HG03354 (cell line): ENCODE results near the gene GALNT12.

Experiments
- ATAC-seq: cut with Tn5 transposase; IDR thresholded peaks from one replicate; pipeline ENCODE4 v1.9.1; 2021; ENCODE audit warnings: mild to moderate bottlenecking; ENCODE audit not compliant: unreplicated experiment, poor library complexity, severe bottlenecking

The GALNT12 gene

DNA sequence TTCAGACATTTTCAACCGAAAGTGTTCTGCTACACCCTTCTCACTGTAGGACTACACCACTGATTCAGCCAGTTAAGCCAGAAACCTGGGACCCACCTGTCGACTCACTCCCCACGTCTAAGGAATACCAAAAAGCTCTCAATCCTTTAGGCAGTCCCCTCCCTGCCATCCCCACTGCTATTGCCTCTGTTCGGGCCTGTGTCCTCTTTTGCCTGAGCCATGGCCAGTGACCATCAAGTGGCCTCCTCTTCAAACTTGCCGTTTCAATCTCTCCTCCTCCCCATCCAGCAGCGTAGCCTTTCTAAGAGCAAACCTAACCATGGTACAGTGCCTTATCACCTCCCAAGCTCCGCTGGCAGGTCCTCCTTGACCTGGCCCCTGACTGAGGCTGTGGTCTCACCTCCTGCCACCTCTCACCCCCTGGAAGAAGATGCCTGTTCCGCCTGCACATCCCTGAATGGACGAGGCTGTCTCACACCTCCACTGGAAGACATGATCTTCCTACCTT, 64.1 kb downstream of the GALNT12 start:
- no peak for ATAC-seq

DNA sequence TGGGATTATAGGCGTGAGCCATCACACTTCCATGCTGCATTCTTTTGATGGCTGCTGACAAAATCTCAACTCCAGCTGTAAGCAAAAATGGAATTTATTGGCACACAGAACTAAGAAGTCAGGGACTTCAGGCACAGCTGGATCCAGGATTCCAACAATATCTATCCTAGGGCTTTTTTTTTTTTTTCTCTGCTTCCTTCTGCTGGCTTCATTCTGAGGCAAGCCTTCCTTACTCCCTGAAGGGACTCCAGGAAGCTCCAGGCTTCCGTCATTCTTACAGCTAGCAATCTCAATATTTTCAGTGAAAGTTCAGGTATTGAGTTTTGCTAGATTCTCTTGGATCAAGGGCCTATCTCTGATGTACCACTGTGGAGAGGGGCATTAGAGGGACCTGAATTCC, 66.1 kb downstream of the GALNT12 start:
- no peak for ATAC-seq

DNA sequence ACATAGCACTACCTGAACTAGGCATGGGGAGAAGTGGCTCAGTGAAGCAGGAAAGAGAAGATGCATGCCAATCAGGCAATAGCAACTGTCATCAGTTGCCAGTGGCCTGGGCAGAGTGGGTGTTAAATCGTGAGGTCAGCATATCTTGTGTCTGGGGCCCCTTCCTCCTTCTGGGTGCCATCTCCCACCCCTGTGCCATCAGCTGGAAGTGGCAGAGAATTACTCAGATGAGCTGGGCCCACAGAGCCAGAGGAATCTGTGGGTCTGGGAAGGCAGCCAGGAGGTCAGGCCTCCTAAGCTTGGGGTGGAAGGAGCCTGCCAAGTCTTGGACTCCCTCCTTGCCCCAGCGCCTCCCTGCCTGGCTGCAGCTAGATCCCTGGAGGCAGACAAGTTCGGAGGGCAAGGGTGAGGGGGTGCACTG, 66.5 kb downstream of the GALNT12 start:
- ATAC-seq = no peak

- no peak for ATAC-seq
These were observed 67.3 kb downstream of the GALNT12 start for GRCh38 chr9:98874721-98875255.

- ATAC-seq = no peak
These were observed 68.1 kb downstream of the GALNT12 start for GRCh38 chr9:98875536-98875935.

DNA sequence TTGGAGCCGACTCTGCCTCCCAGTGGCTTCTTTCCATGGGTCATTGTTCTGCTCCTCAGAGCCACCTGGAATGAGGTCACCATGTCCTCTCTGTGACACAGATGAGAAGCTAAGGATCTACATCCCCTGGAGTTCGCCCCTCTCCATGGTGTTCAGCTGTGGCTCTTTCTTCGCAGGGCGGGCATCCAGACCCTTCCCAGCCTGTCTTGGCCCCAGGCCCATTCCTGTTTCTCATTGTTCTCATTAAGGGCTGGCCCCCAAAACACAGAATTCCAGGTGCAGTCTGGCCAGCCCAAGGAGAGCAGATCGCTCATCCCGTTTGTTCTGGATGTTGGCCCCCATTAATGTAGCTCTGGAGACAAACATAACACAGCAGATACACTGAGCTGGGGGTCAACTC, 69.8 kb downstream of the GALNT12 start:
- no peak for ATAC-seq

DNA sequence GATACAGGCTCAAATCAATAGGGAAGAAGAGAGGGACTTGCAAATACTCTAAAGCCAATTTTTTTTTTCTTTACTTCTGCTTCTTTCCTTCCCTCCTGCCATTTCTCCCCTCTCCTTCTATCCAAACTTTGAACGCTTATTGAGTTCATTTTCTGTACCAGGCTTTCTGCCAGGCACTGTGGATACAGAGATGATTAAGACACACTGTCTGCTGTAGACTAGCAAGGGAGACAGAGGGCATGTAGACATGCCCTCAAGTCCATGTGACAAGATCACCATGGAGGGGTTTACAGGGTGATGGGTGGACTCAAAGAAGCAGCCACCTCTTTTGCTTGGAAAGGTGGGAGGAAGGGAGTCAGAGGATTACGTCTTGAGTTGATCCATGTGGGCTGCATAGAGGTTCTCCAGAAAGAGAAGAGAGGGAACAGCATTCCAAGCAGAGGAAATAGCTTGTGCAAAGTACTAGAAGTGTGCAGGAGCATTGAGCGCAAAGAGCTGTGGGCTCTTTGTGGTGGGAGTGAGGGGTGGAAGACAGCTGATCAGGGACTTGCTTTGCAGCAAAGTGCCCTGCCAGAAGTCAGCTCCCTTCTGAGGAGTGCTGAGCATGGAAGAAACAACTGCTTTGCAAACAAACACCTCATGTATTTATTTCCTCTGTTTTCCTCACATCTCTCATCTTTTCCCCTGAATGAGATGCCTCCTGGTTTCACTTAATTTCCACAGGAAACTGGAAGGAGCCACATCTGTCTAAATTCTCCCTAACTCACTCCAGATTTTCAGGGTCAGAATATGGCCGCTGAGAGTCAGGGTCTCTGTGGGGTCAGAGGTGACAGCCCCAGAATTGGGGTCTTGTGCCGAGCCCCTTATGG, 71.9 kb downstream of the GALNT12 start:
- ATAC-seq = no peak

- no peak for ATAC-seq
These were observed 72.5 kb downstream of the GALNT12 start for GRCh38 chr9:98879963-98880310.

DNA sequence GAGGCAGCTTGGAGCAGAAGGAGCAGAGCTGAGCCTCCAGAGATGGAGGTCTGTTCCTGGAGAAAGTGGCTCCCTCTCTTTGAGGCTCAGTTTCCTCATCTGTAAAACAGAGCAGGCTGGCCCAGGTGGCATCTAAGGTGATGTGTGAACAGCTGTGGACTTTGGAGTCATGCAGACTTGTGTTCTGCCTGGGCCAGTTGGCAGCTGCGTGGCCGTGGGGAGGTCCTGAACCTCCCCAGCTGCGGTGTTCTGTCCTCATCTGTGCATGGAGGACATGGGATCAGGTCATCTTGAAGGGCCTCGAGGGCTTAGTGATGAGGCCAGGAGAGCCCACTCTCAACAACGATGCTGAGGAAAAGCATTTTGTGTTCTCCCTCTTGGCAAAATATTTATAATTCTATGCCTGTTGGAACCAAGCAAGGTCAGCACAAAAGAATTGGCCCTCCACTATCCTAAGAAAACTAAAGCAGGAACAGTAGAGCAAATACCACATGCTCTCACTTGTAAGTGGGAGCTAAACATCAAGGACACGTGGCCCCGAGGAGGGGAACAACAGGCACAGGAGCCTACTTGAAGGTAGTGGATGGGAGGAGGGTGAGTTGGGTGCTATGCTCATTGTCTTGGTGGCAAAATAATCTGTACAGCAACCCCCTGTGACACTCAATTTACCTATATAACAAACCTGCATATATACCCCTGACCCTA, 73.0 kb downstream of the GALNT12 start:
- no peak for ATAC-seq

DNA sequence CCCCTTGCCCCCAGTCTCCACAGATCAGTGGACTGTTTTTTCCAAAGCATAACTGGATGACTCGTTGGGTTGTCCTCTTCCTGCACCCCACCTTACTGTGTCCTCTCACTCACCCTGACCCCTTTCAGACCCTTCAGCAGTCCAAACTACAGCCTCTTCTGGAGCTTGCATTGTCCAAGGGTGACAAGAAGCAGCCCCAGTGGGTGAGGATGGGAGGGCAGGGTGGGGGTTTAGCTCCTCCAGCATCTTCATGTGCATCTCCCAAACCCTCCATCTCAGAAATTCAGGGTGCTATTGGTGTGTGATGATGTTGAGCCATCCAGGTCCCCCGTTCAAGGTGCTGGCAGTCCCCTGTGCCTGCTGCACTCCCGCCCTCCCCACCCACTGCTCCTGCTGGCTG, 73.9 kb downstream of the GALNT12 start:
- ATAC-seq = no peak

- no peak for ATAC-seq
These were observed 74.5 kb downstream of the GALNT12 start for GRCh38 chr9:98881836-98882568.

- ATAC-seq = no peak
These were observed 75.1 kb downstream of the GALNT12 start for GRCh38 chr9:98882569-98882923.

- ATAC-seq = no peak
These were observed 75.8 kb downstream of the GALNT12 start for GRCh38 chr9:98883276-98883675.

GRCh38 chr9:98884849-98885248, 77.4 kb downstream of the GALNT12 start:
- no peak for ATAC-seq

DNA sequence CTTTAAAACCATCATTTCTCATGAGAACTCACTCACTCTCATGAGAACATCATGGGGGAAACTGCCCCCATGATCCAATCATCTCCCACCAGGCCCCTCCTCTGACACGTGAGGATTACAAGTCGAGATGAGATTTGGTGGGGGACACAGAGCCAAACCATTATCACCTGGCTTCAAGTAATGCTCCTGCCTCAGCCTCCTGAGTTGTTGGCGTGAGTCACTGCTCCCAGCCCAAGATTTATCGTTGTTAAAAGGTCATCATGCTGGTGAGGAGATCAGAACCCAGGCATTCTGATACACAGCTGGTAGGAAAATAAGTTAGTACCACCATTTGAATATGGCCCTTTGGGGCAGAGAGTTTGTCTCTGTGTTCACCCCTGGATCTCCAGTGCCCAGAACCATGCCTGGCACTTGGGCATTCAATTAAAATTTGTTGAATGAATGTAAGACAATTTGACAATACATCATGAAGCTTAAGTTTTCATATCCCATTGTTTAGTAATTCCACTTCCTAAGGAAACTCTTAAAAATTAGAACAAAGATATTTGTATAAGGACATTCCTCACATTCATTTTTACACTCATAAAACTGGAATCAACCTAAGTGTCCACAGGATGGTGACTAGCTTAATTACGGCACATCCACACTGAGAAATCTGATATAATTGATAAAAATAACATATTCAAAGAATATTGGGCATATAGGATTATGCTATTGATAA, 78.3 kb downstream of the GALNT12 start:
- no peak for ATAC-seq

- ATAC-seq = no peak
These were observed 79.3 kb downstream of the GALNT12 start for GRCh38 chr9:98886691-98887229.

DNA sequence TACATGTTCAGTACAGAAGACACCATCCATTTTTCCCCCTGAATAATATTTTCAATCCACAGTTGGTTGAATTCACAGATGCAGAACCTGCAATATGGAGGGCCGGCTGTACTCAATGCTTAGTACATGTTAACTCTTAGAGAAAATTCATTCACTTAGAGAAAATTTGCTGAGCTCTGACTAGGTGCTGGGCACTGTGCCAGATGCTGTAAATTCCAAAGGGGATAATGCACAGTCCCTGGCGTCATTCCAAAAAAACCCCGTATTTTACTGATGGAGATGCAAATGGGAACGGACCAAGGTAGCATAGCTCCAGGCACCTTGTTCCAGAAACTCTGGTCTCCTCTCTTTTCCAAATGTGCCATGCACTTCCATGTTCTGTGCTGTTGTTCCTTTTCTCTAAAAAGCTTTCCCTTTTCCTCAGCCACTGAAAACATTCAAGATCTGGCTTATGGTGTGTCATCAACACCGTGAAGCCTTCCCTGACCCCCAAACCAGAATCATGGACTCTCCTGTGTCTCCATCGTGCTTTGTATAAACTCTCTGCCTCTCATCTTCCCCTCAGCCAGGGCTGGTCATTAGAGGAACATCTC, 80.5 kb downstream of the GALNT12 start:
- ATAC-seq = no peak

GRCh38 chr9:98888801-98889421, 81.4 kb downstream of the GALNT12 start:
- no peak for ATAC-seq

- no peak for ATAC-seq
These were observed 82.8 kb downstream of the GALNT12 start for GRCh38 chr9:98890256-98890655.
